ENCODE data around the gene FRMD1.

FRMD1 gene

DNA sequence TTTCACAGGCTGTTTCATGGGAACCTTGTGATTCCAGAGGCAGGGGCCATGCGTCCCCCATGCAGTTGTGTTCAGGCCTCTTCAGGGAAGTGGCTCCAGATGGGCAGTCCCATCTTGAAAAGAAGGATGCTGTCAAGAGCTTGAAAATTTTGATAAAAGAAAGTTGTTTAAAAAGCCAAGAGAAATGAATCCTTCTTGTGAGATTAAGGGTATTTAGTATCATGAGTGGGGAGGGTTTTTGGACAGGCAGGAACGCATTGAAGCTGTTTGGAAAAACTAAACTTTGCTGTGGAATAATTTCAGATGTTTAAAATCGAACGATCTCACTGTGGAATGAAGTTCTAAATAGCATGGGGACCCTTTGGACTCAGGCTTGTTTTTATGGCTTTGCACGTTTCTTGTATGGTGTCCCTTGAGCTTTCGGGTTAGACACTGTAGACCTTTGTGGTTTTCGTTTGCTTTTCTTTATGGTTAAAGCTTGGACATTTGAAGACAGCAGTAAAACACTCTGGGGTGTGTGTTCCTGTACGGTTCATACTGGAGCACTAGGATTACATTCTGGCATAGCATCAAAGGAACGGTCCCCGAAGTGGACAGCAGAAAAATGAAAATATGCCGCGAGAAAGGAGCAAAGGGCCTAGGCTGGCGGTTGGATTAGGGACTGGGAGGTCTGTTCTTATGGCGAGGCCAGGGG, 63.4 kb downstream of the FRMD1 start:
- H3K9me3 ChIP-seq (ENCODE audit: severe bottlenecking), result peaks cover 17% of the 10 kb centered on the region
- no peak overlapping the region for H3K27ac ChIP-seq
- no peak for DNase-seq
- TF ChIP-seq, protein P1, sequence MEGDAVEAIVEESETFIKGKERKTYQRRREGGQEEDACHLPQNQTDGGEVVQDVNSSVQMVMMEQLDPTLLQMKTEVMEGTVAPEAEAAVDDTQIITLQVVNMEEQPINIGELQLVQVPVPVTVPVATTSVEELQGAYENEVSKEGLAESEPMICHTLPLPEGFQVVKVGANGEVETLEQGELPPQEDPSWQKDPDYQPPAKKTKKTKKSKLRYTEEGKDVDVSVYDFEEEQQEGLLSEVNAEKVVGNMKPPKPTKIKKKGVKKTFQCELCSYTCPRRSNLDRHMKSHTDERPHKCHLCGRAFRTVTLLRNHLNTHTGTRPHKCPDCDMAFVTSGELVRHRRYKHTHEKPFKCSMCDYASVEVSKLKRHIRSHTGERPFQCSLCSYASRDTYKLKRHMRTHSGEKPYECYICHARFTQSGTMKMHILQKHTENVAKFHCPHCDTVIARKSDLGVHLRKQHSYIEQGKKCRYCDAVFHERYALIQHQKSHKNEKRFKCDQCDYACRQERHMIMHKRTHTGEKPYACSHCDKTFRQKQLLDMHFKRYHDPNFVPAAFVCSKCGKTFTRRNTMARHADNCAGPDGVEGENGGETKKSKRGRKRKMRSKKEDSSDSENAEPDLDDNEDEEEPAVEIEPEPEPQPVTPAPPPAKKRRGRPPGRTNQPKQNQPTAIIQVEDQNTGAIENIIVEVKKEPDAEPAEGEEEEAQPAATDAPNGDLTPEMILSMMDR (IDR thresholded peaks at IDR 0.05; ENCODE audit: low read depth, low read length), result no peak
- no peaks in the 10 kb centered on the region for H3K36me3 ChIP-seq
- H3K4me3 ChIP-seq (ENCODE audit: low read depth, low read length), result no peak overlapping the region
- no peaks in the 10 kb centered on the region for H3K27me3 ChIP-seq (ENCODE audit: insufficient read depth, low read depth, severe bottlenecking)

- TF ChIP-seq, protein P1 (IDR thresholded peaks at IDR 0.05; ENCODE audit: low read depth, low read length), result no peak
- peaks cover 20% of the 10 kb centered on the region for H3K9me3 ChIP-seq (ENCODE audit: severe bottlenecking)
- no peak overlapping the region for H3K4me3 ChIP-seq (ENCODE audit: low read depth, low read length)
- no peaks in the 10 kb centered on the region for H3K36me3 ChIP-seq
- H3K27ac ChIP-seq, result no peak overlapping the region
- H3K27me3 ChIP-seq (ENCODE audit: insufficient read depth, low read depth, severe bottlenecking), result no peaks in the 10 kb centered on the region
- no peak for DNase-seq
These were observed 64.0 kb downstream of the FRMD1 start for GRCh38 chr6:168015009-168015408.

DNA sequence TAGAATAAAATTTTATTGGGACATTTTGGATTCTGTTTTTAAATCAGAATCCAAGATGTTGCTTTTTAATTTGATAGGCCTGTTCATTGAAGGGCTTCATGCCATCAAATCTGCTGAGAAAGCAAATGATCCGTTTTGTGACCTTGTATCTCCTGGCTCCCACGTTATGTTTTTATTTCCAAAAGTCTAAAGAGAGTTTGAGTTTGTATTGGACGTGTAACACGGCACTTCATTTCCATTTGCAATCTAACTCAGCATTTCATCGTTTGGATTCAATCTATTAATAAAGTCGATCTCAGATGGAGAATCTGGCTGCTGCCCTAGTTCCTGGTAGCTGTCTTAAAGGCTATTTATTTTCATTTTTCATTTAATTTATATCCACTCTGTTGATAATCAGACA, 64.6 kb downstream of the FRMD1 start:
- H3K27me3 ChIP-seq (ENCODE audit: insufficient read depth, low read depth, severe bottlenecking), result no peaks in the 10 kb centered on the region
- peaks cover 20% of the 10 kb centered on the region for H3K9me3 ChIP-seq (ENCODE audit: severe bottlenecking)
- H3K36me3 ChIP-seq, result no peaks in the 10 kb centered on the region
- no peak overlapping the region for H3K4me3 ChIP-seq (ENCODE audit: low read depth, low read length)
- H3K27ac ChIP-seq, result no peak overlapping the region
- no peak for DNase-seq
- TF ChIP-seq, protein P1 (IDR thresholded peaks at IDR 0.05; ENCODE audit: low read depth, low read length), result no peak

DNA sequence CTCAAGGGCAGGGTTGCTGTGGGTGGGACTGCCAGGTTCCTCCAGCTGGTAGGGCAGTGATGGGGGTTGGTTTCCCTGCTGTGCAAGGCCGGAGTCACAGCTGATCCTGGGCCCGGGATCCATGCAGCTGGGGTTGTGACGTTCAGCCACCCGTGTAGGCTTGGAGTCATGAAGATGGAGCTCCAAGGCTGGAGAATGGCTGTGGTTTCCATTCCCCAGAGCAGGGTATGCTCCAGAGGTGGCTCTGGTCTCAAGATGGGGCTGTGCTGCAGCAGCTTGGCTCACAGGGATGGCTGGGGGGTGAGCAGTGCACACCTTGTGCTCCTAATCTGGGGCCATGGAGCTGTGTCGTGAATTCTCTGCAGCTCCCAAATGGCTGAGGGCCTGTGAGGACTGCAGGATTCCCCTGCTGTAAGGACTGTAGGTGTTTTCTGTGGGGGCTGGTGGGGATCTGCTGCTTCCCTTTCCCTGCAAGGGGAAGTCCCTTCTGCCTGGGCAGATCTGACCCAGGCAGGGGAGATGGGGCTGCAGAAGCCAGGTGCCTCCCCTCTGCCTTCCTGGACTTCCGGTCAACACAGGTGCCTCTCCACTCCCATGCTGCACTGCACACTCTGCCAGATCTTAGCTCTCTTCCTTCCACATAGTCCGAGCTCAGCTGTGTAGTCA, 65.6 kb downstream of the FRMD1 start:
- Histone ChIP-seq H3K4me3 (ENCODE audit: low read depth, low read length) (no peak overlapping the region), H3K27me3 (ENCODE audit: insufficient read depth, low read depth, severe bottlenecking) (no peaks in the 10 kb centered on the region), H3K36me3 (no peaks in the 10 kb centered on the region), H3K27ac (no peak overlapping the region), H3K9me3 (ENCODE audit: severe bottlenecking) (peaks cover 20% of the 10 kb centered on the region)
- TF ChIP-seq, protein P1 (IDR thresholded peaks at IDR 0.05; ENCODE audit: low read depth, low read length), result no peak
- DNase-seq, result no peak

DNA sequence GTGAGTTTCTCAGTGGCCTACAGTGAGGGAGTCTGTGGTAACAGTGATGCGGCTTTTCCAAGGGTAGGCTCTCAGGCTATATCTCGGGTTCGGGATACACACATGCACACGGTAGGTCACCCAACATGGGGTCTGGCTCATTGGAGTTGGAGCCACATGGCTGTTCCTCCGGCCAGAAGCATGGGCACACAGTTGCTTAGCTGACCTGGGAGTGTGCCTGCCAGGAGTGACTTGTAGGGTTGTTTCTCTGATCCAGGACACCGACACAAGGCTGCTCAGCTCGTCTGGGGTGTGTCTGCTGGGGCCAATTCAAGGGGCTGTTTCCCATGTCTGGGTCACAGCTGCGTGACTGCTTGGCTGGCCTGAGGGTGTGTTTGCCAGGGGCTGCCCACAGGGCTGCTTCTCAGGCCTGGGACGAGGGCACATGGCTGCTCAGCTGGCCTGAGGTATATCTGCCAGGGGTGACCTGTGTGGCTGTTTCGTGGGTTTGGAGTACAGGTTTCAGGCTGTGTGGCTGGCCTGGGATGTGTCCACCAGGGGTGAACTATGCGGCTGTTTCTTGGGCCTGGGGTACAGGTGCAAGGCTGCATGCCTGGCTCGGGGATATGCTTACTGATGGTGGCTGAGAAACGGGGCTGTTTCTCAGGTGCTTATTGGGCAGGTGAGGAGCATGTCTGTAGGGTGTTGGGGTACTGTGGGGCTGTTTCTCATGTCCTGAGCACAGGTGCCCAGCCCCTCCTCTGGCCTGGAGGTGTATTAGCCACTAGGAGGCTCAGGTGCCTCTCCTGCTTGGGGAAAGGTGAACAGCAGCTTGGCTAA, 66.4 kb downstream of the FRMD1 start:
- peaks cover 20% of the 10 kb centered on the region for H3K9me3 ChIP-seq (ENCODE audit: severe bottlenecking)
- TF ChIP-seq, protein P1 (IDR thresholded peaks at IDR 0.05; ENCODE audit: low read depth, low read length), result no peak
- H3K4me3 ChIP-seq (ENCODE audit: low read depth, low read length), result no peak overlapping the region
- H3K36me3 ChIP-seq, result no peaks in the 10 kb centered on the region
- H3K27me3 ChIP-seq (ENCODE audit: insufficient read depth, low read depth, severe bottlenecking), result no peaks in the 10 kb centered on the region
- DNase-seq, result no peak
- no peak overlapping the region for H3K27ac ChIP-seq
